H1 (cell line): ENCODE data around the gene GLCE. TPM values are rescaled to one million over a fixed set of nuclear protein-coding genes. Genes with fewer than 3 reads are reported as not detected.

Experiments used
- CTCF ChIA-PET: fragments of 300-600 bp; sonication (Branson Sonifier 250); formaldehyde crosslinking; loops from one replicate; lab custom pipeline; 2021; ENCODE audit not compliant: partially characterized antibody; lab: Charles Lee
- POLR2A ChIA-PET: fragments of 300-600 bp; sonication (Branson Sonifier 250); formaldehyde crosslinking; loops from one replicate; lab custom pipeline; 2021; ENCODE audit warnings: inconsistent platforms; ENCODE audit not compliant: partially characterized antibody; lab: Charles Lee
- DNase-seq, 2 experiments: peaks; one replicate each; pipeline versions ENCODE4 v3.0.0 to v3.0.0-alpha.2; 2010 to 2022; ENCODE audit warnings: low spot score in 2 of 2, low read depth in 1 of 2, mixed read lengths in 1 of 2
- FAIRE-seq: peaks from 2 replicates; lab custom pipeline; 2011; peaks lifted over from hg19 to GRCh38; lab: Jason Lieb, UNC
- H2AFZ ChIP-seq: 2 replicates; pipeline ENCODE4 v1.8.1; 2012; ENCODE audit warnings: low read length, inconsistent platforms
- H2AK5ac ChIP-seq: 2 replicates; pipeline ENCODE4 v1.6.1; 2013; ENCODE audit warnings: low read depth, low read length
- H2BK120ac ChIP-seq: replicated peaks from 2 replicates; pipeline ENCODE3; 2013; ENCODE audit warnings: low read depth, low read length, inconsistent platforms
- H2BK12ac ChIP-seq: 2 replicates; pipeline ENCODE4 v1.6.1; 2013; ENCODE audit warnings: low read depth, low read length
- H2BK15ac ChIP-seq: 2 replicates; pipeline ENCODE4 v1.6.1; 2013; ENCODE audit warnings: low read length
- H2BK20ac ChIP-seq: 2 replicates; pipeline ENCODE4 v1.6.1; 2013; ENCODE audit warnings: low read length
- H2BK5ac ChIP-seq: 2 replicates; pipeline ENCODE4 v1.6.1; 2013; ENCODE audit warnings: low read depth, low read length
- H3K14ac ChIP-seq: 2 replicates; pipeline ENCODE4 v1.6.1; 2013; ENCODE audit warnings: inconsistent platforms; ENCODE audit not compliant: insufficient read length
- H3K18ac ChIP-seq: 2 replicates; pipeline ENCODE4 v1.6.1; 2013; ENCODE audit warnings: low read length; ENCODE audit errors: extremely low read depth
- H3K23ac ChIP-seq: 2 replicates; pipeline ENCODE4 v1.6.1; 2013; ENCODE audit warnings: inconsistent platforms; ENCODE audit not compliant: insufficient read length
- H3K23me2 ChIP-seq: 2 replicates; pipeline ENCODE4 v1.6.1; 2013; ENCODE audit warnings: low read depth, low read length
- H3K27ac ChIP-seq: 2 replicates; pipeline ENCODE4 v1.6.1; 2011; ENCODE audit warnings: low read depth, low read length, inconsistent platforms
- H3K27me3 ChIP-seq, 4 experiments: replicated peaks in 1 of 4; 1 replicate in 1 of 4; 2 replicates in 3 of 4; pipeline versions ENCODE4 v1.6.1 to v1.8.1; 2011 to 2013; ENCODE audit warnings: low read length in 3 of 4, mild to moderate bottlenecking in 3 of 4, inconsistent platforms in 2 of 4, mixed read lengths in 2 of 4, moderate library complexity in 1 of 4; ENCODE audit not compliant: control insufficient read depth in 3 of 4, insufficient read depth in 3 of 4; ENCODE audit errors: extremely low read depth in 1 of 4
- H3K36me3 ChIP-seq, 4 experiments: 2 replicates each; pipeline versions ENCODE4 v1.6.1 to v1.8.1; 2011 to 2013; ENCODE audit warnings: mild to moderate bottlenecking in 4 of 4, low read length in 3 of 4, moderate library complexity in 2 of 4, control low read depth in 1 of 4, inconsistent platforms in 1 of 4; ENCODE audit not compliant: insufficient read depth in 4 of 4, control insufficient read depth in 2 of 4
- H3K4ac ChIP-seq: replicated peaks from 2 replicates; pipeline ENCODE3; 2013; ENCODE audit warnings: low read length, low read depth, mixed read lengths, inconsistent platforms; ENCODE audit not compliant: insufficient read length
- H3K4me1 ChIP-seq, 4 experiments: replicated peaks in 1 of 4; 1 replicate in 1 of 4; 2 replicates in 3 of 4; pipeline versions ENCODE4 v1.6.1 to v1.8.1; 2011 to 2013; ENCODE audit warnings: low read length in 3 of 4, inconsistent platforms in 2 of 4, mixed read lengths in 1 of 4; ENCODE audit not compliant: insufficient read depth in 4 of 4, control insufficient read depth in 3 of 4
- H3K4me2 ChIP-seq, 2 experiments: 2 replicates each; pipeline versions ENCODE4 v1.6.1 to v1.8.1; 2011 to 2013; ENCODE audit warnings: low read depth in 2 of 2, low read length in 2 of 2, control low read depth in 1 of 2, inconsistent platforms in 1 of 2, mild to moderate bottlenecking in 1 of 2; ENCODE audit not compliant: insufficient read depth in 1 of 2
- H3K4me3 ChIP-seq, 4 experiments: fragments of 200-600, 300-600 bp in 1 of 4; sonication (generic), shearing (Covaris generic), sonication (Bioruptor Twin) in 1 of 4; 2 replicates each; pipeline versions ENCODE4 v1.5.1 to v1.8.1; 2011 to 2016; ENCODE audit warnings: low read length in 4 of 4, low read depth in 3 of 4, control low read depth in 2 of 4, inconsistent platforms in 2 of 4, mild to moderate bottlenecking in 2 of 4, mixed read lengths in 1 of 4, moderate library complexity in 1 of 4; ENCODE audit not compliant: insufficient read depth in 2 of 4; ENCODE audit errors: extremely low read depth in 1 of 4
- H3K56ac ChIP-seq: replicated peaks from 2 replicates; pipeline ENCODE3; 2013; ENCODE audit warnings: low read depth, mild to moderate bottlenecking, mixed read lengths, low read length, inconsistent platforms; ENCODE audit not compliant: insufficient read length
- H3K79me1 ChIP-seq: 2 replicates; pipeline ENCODE4 v1.6.1; 2013; ENCODE audit warnings: low read depth, low read length, control low read depth
- H3K79me2 ChIP-seq, 2 experiments: 2 replicates each; pipeline versions ENCODE4 v1.6.1 to v1.8.1; 2012 to 2013; ENCODE audit warnings: low read length in 2 of 2, mild to moderate bottlenecking in 2 of 2, inconsistent platforms in 1 of 2; ENCODE audit not compliant: insufficient read depth in 2 of 2, control insufficient read depth in 1 of 2
- H3K9ac ChIP-seq, 4 experiments: replicated peaks in 1 of 4; 1 replicate in 1 of 4; 2 replicates in 3 of 4; pipeline versions ENCODE4 v1.6.1 to v1.8.1; 2011 to 2013; ENCODE audit warnings: low read depth in 3 of 4, low read length in 3 of 4, control low read depth in 2 of 4, mild to moderate bottlenecking in 2 of 4, moderate library complexity in 2 of 4, inconsistent platforms in 1 of 4; ENCODE audit errors: extremely low read depth in 1 of 4
- H3K9me3 ChIP-seq, 2 experiments: 2 replicates each; pipeline versions ENCODE4 v1.6.1 to v1.8.1; 2012 to 2013; ENCODE audit warnings: mild to moderate bottlenecking in 2 of 2, moderate library complexity in 2 of 2, control low read depth in 1 of 2, inconsistent platforms in 1 of 2, low read depth in 1 of 2, low read length in 1 of 2, mixed read lengths in 1 of 2; ENCODE audit not compliant: insufficient read depth in 2 of 2
- H4K20me1 ChIP-seq, 2 experiments: replicated peaks in 1 of 2; 2 replicates each; pipeline versions ENCODE3 to v1.8.1; 2011 to 2013; ENCODE audit warnings: inconsistent platforms in 2 of 2, low read length in 2 of 2, mild to moderate bottlenecking in 1 of 2; ENCODE audit not compliant: insufficient read depth in 2 of 2, control insufficient read depth in 1 of 2
- H4K5ac ChIP-seq: 2 replicates; pipeline ENCODE4 v1.6.1; 2013; ENCODE audit warnings: low read length, low read depth, mixed read lengths, inconsistent platforms; ENCODE audit not compliant: insufficient read length
- H4K8ac ChIP-seq: 2 replicates; pipeline ENCODE4 v1.8.0; 2013; ENCODE audit warnings: mild to moderate bottlenecking, moderate library complexity, low read length, inconsistent platforms; ENCODE audit not compliant: insufficient read depth; ENCODE audit errors: extremely low read depth
- H4K91ac ChIP-seq: replicated peaks from 2 replicates; pipeline ENCODE3; 2013; ENCODE audit warnings: low read length, mixed read lengths, inconsistent platforms; ENCODE audit not compliant: insufficient read length
- CTCF ChIP-seq, 3 experiments: IDR thresholded peaks; 1 replicate in 2 of 3; 2 replicates in 1 of 3; pipeline versions ENCODE4 v1.5.1 to v1.6.1; 2011; ENCODE audit warnings: low read length in 3 of 3, mild to moderate bottlenecking in 3 of 3, inconsistent platforms in 2 of 3, low read depth in 1 of 3, moderate library complexity in 1 of 3; ENCODE audit not compliant: insufficient read depth in 1 of 3; ENCODE audit errors: control extremely low read depth in 1 of 3
- HDAC6 ChIP-seq: IDR thresholded peaks from one replicate; pipeline ENCODE4 v1.7.1; 2012; ENCODE audit warnings: low read depth, mild to moderate bottlenecking, inconsistent platforms, low read length, moderate library complexity
- RAD21 ChIP-seq, 2 experiments: IDR thresholded peaks in 1 of 2; conservative IDR thresholded peaks in 1 of 2; 2 replicates each; pipeline ENCODE4 v1.6.1; 2011; ENCODE audit warnings: low read depth in 2 of 2, low read length in 2 of 2, improper control_type of control experiment in 1 of 2, inconsistent platforms in 1 of 2, mild to moderate bottlenecking in 1 of 2, moderate library complexity in 1 of 2
- TEAD4 ChIP-seq: IDR thresholded peaks from 2 replicates; pipeline ENCODE4 v1.6.1; 2012; ENCODE audit warnings: low read depth, low read length, inconsistent platforms, mixed read lengths
- whole genome bisulfite sequencing, 2 experiments: shearing (Covaris generic) in 1 of 2; methylation state at CpG; one replicate each; pipeline versions ENCODE4 v1.1.6 to v1.1.7; 2013 to 2015; ENCODE audit warnings: low lambda C conversion rate in 2 of 2, mixed read lengths in 2 of 2, inconsistent platforms in 1 of 2, low coverage in 1 of 2, missing lambda C conversion rate in 1 of 2; ENCODE audit not compliant: insufficient replicate concordance in 2 of 2, insufficient coverage in 1 of 2, insufficient read length in 1 of 2; ENCODE audit errors: extremely low coverage in 1 of 2, missing lambda C conversion rate in 1 of 2; 5-methylcytosine and 5-hydroxymethylcytosine counted together
- polyA plus RNA-seq, 7 experiments: library from polyadenylated mRNA; depleted of rRNA in 3 of 7; stranded (reverse) in 5 of 7; unstranded in 2 of 7; fragments of >200 nt in 5 of 7; fragments of 200-250 nt in 2 of 7; gene quantifications; 1 replicate in 5 of 7; 2 replicates in 1 of 7; 4 replicates in 1 of 7; pipeline versions ENCODE4 v1.2.1 to v1.2.3, GENCODE V29; 2011 to 2013; ENCODE audit warnings: missing spikeins in 2 of 7, mixed read lengths in 2 of 7
- total RNA-seq: library from RNA; stranded (reverse); fragmentation: NEBNext Ultra II Directional; extraction: Animal tissue kit (Norgen Biotek cat#: 25700); gene quantifications from 2 replicates; pipeline ENCODE4 v1.2.1, GENCODE V29; 2021

The GLCE gene
- total and polyA plus RNA-seq, 2 of the 8 experiments (the other 6 are each of a cell fraction or from before 2014, with no cell fraction given), result 17.1 to 22.7 TPM

GRCh38 chr15:69225355-69226022 is 65.1 kb downstream of the GLCE start:
- Histone ChIP-seq H3K4me2 (no peak overlapping the region), H4K91ac (no peak overlapping the region), H4K5ac (no peak overlapping the region), H3K79me1 (no peaks in the 10 kb centered on the region), H3K4me1 (peaks cover 0 to 8% (median 3%) of the 10 kb centered on the region in 4 experiments; a peak in 4 of 7 replicates), H2AFZ (no peak overlapping the region), H3K18ac (no peak overlapping the region), H3K79me2 (no peaks in the 10 kb centered on the region; a peak in 1 of 4 replicates), H2BK15ac (no peak overlapping the region), H3K36me3 (no peaks in the 10 kb centered on the region; a peak in 3 of 8 replicates), H4K8ac (no peak overlapping the region), H3K27ac (no peak overlapping the region), H3K14ac (no peak overlapping the region), H2AK5ac (no peak overlapping the region), H3K56ac (peak overlapping the region; percentile 46), H3K4ac (no peak overlapping the region), H2BK120ac (no peak overlapping the region), H2BK5ac (no peak overlapping the region), H3K23ac (no peak overlapping the region), H4K20me1 (no peaks in the 10 kb centered on the region), H2BK12ac (no peak overlapping the region), H2BK20ac (no peak overlapping the region), H3K4me3 (no peak overlapping the region), H3K23me2 (no peaks in the 10 kb centered on the region), H3K9ac (no peak overlapping the region), H3K9me3 (0 out of 4 replicates have a peak, but pooled peaks cover 0 to 3% of the 10 kb centered on the region in 2 experiments), H3K27me3 (peaks cover 0 to 1% (median 0%) of the 10 kb centered on the region in 4 experiments; a peak in 1 of 7 replicates)
- ChIA-PET CTCF (interaction anchor here (0.6 to 5.2 kb wide), 15 partner anchors 12 to 190 kb away, joined by 3 to 28 read pairs (median 4); no protein-coding TSS in a partner anchor), POLR2A (interaction anchor here (1.2 to 1.5 kb wide), 3 partner anchors 19 to 150 kb away, joined by 3 to 5 read pairs (median 3); partner anchors contain the start of gene GLCE)
- 77% methylated on average over 2 of the region's 2 CpGs; no CpG with 5 or more reads in 1 of the 2 experiments for WGBS, 2 experiments
- FAIRE-seq (peak; percentile 28), DNase-seq (no peak)
- TF ChIP-seq HDAC6, result no peak
- TF ChIP-seq TEAD4, result no peak
- TF ChIP-seq RAD21 (IDR thresholded peaks at IDR 0.05 in 1 of 2, conservative IDR thresholded peaks at IDR 0.05 in 1 of 2; ENCODE audit: low read depth in 2 of 2, low read length in 2 of 2), result peak; percentile 67 to 68
- TF ChIP-seq CTCF (IDR thresholded peaks at IDR 0.05; ENCODE audit: control extremely low read depth in 1 of 3, insufficient read depth in 1 of 3, low read depth in 1 of 3, low read length in 3 of 3), result peak in 2 of 3 experiments; percentile 24 to 38; a peak in 2 of 4 replicates
